Neuronal stem cell (in vitro differentiated cells): Measurements from ENCODE around the gene ACAP2.
"Not testable (repeated sequence)": the region's sequence is repeated elsewhere in the genome, so short reads cannot be mapped to it uniquely, and the experiment has no call there.

Experiments
- DNase-seq: peaks from one replicate; pipeline ENCODE4 v3.0.0-alpha.2; 2013; ENCODE audit warnings: low spot score
- H2AFZ ChIP-seq: one replicate; pipeline ENCODE4 v1.6.1; 2013; ENCODE audit warnings: mild to moderate bottlenecking, low read length, inconsistent platforms
- H2AK5ac ChIP-seq: 2 replicates; pipeline ENCODE4 v1.6.1; 2013; ENCODE audit warnings: low read depth, mild to moderate bottlenecking, inconsistent platforms, low read length, moderate library complexity, mixed read lengths
- H2BK120ac ChIP-seq: 2 replicates; pipeline ENCODE4 v1.6.1; 2013; ENCODE audit warnings: low read depth, mild to moderate bottlenecking, inconsistent platforms, low read length, moderate library complexity, mixed read lengths
- H2BK12ac ChIP-seq: one replicate; pipeline ENCODE4 v1.6.1; 2013; ENCODE audit warnings: low read length, inconsistent platforms
- H2BK15ac ChIP-seq: 2 replicates; pipeline ENCODE4 v1.6.1; 2013; ENCODE audit warnings: mild to moderate bottlenecking, low read length, inconsistent platforms, mixed read lengths
- H2BK5ac ChIP-seq: one replicate; pipeline ENCODE4 v1.6.1; 2013; ENCODE audit warnings: inconsistent platforms, mild to moderate bottlenecking, low read length, moderate library complexity
- H3K14ac ChIP-seq: one replicate; pipeline ENCODE4 v1.6.1; 2013; ENCODE audit warnings: low read length, inconsistent platforms
- H3K18ac ChIP-seq: 2 replicates; pipeline ENCODE4 v1.6.1; 2013; ENCODE audit warnings: low read length, inconsistent platforms
- H3K23ac ChIP-seq: 2 replicates; pipeline ENCODE4 v1.6.1; 2013; ENCODE audit warnings: low read depth, mild to moderate bottlenecking, mixed read lengths, low read length, inconsistent platforms; ENCODE audit not compliant: poor library complexity
- H3K27ac ChIP-seq: replicated peaks from 3 replicates; pipeline ENCODE4 v1.5.1; 2013; ENCODE audit warnings: low read length, inconsistent platforms
- H3K27me3 ChIP-seq, 3 experiments: 2 replicates each; pipeline ENCODE4 v1.6.1; 2013; ENCODE audit warnings: low read length in 3 of 3, mild to moderate bottlenecking in 2 of 3, inconsistent platforms in 1 of 3, low read depth in 1 of 3, mixed read lengths in 1 of 3, moderate library complexity in 1 of 3; ENCODE audit not compliant: control insufficient read depth in 3 of 3, insufficient read depth in 3 of 3
- H3K36me3 ChIP-seq, 2 donors: replicated peaks in 1 of 2; 2 replicates each; pipeline ENCODE4 v1.6.1; 2013; ENCODE audit warnings: low read length in 2 of 2; ENCODE audit not compliant: control insufficient read depth in 2 of 2, insufficient read depth in 2 of 2
- H3K4ac ChIP-seq: 2 replicates; pipeline ENCODE4 v1.6.1; 2013; ENCODE audit warnings: inconsistent platforms, mild to moderate bottlenecking, low read length, moderate library complexity
- H3K4me1 ChIP-seq, 2 donors: 1 replicate in 1 of 2; 2 replicates in 1 of 2; pipeline ENCODE4 v1.6.1; 2013; ENCODE audit warnings: low read length in 2 of 2, low read depth in 1 of 2; ENCODE audit not compliant: control insufficient read depth in 2 of 2, insufficient read depth in 1 of 2
- H3K4me2 ChIP-seq: one replicate; pipeline ENCODE4 v1.6.1; 2013; ENCODE audit warnings: mild to moderate bottlenecking, low read length, inconsistent platforms; ENCODE audit not compliant: insufficient read depth, poor library complexity, severe bottlenecking
- H3K4me3 ChIP-seq, 2 donors: 2 replicates each; pipeline ENCODE4 v1.5.1; 2013; ENCODE audit warnings: low read length in 2 of 2, mild to moderate bottlenecking in 2 of 2, inconsistent platforms in 1 of 2, moderate library complexity in 1 of 2
- H3K79me1 ChIP-seq: one replicate; pipeline ENCODE4 v1.6.1; 2013; ENCODE audit warnings: low read depth, mild to moderate bottlenecking, inconsistent platforms, low read length, moderate library complexity
- H3K9ac ChIP-seq: one replicate; pipeline ENCODE4 v1.6.1; 2013; ENCODE audit warnings: mild to moderate bottlenecking, low read depth, low read length, inconsistent platforms; ENCODE audit not compliant: poor library complexity
- H3K9me3 ChIP-seq, 2 donors: replicated peaks in 1 of 2; 2 replicates each; pipeline versions ENCODE3 to v1.6.1; 2013; ENCODE audit warnings: low read length in 2 of 2, mild to moderate bottlenecking in 2 of 2, inconsistent platforms in 1 of 2, low read depth in 1 of 2, mixed read lengths in 1 of 2, moderate library complexity in 1 of 2; ENCODE audit not compliant: control insufficient read depth in 2 of 2, insufficient read depth in 1 of 2
- H4K8ac ChIP-seq: one replicate; pipeline ENCODE4 v1.6.1; 2013; ENCODE audit warnings: low read depth, mild to moderate bottlenecking, inconsistent platforms, low read length, moderate library complexity
- H4K91ac ChIP-seq: one replicate; pipeline ENCODE4 v1.6.1; 2013; ENCODE audit warnings: low read length, low read depth, mild to moderate bottlenecking, inconsistent platforms; ENCODE audit not compliant: poor library complexity
- WGBS, 2 donors: extraction: QIAGEN DNeasy Blood & Tissue Kit; methylation state at CpG; one replicate each; pipeline ENCODE4 v1.1.7; 2013; ENCODE audit warnings: missing lambda C conversion rate in 2 of 2, mixed read lengths in 1 of 2; ENCODE audit not compliant: insufficient read length in 2 of 2, insufficient replicate concordance in 1 of 2; ENCODE audit errors: extremely low coverage in 2 of 2; 5-methylcytosine and 5-hydroxymethylcytosine counted together

Gene ACAP2

DNA sequence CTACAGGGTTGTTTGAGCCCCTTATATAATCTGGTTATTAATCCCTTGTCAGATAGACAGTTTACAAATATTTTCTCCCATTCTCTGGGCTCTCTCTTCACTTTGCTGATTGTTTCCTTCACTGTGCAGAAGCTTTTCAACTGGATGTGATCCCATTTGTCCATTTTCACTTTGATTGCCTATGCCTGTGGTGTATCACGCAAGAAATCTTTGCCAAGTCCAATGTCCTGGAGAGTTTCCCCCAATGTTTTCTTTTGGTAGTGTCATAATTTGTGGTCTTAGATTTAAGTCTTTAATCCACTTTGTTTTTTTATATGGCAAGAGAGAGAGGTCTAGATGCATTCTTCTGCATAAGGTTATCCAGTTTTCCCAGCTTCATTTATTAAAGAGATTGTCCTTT lies 212.6 kb downstream of the ACAP2 start:
- no peak overlapping the region for H3K23ac ChIP-seq

DNA sequence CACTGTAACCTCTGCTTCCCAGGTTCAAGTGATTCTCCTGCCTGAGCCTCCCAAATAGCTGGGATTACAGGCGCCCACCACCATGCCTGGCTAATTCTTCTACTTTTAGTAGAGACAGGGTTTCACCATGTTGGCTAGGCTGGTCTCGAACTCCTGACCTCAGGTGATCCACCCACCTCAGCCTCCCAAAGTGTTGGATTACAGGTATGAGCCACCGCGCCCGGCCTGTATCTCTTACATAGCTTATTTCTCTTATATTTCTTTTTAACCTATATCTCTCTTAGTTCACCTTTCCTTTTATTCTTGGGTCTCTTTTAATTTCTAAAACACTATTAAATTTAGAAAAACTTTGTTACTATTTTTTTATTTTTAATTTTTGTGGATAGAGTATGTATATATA lies 213.9 kb downstream of the ACAP2 start:
- H3K18ac ChIP-seq, H2BK15ac ChIP-seq, H2AFZ ChIP-seq, H3K27me3 ChIP-seq, H2AK5ac ChIP-seq, H3K9ac ChIP-seq, H3K14ac ChIP-seq, H4K8ac ChIP-seq, H3K27ac ChIP-seq, DNase-seq, H4K91ac ChIP-seq, H2BK120ac ChIP-seq, H3K4me3 ChIP-seq, H3K23ac ChIP-seq, H3K4me2 ChIP-seq, H3K9me3 ChIP-seq, H2BK12ac ChIP-seq, H3K79me1 ChIP-seq, H3K4me1 ChIP-seq, H3K4ac ChIP-seq, H2BK5ac ChIP-seq: not testable (repeated sequence)
- H3K36me3 ChIP-seq, result peaks cover 0 to 28% of the 10 kb centered on the region in 2 donors
- no CpG with 5 or more reads among the region's 5 CpGs for WGBS, 2 donors

More for the DNA sequence above, 212.6 kb downstream of the ACAP2 start:
- no peak overlapping the region for H2BK12ac ChIP-seq
- H2AFZ ChIP-seq, result no peak overlapping the region
- WGBS, 2 donors, result no CpG with 5 or more reads among the region's 1 CpG
- H4K91ac ChIP-seq, result no peak overlapping the region
- no peak for DNase-seq
- H3K18ac ChIP-seq, result no peak overlapping the region
- no peak overlapping the region for H2BK120ac ChIP-seq
- no peak overlapping the region for H3K9ac ChIP-seq
- H2AK5ac ChIP-seq, result no peak overlapping the region
- peaks cover 0 to 4% of the 10 kb centered on the region in 2 donors for H3K9me3 ChIP-seq
- no peak overlapping the region for H3K4ac ChIP-seq
- H3K14ac ChIP-seq, result no peak overlapping the region
- H3K36me3 ChIP-seq, result peaks cover 0 to 18% of the 10 kb centered on the region in 2 donors
- H3K4me1 ChIP-seq, result peaks cover 0 to 3% of the 10 kb centered on the region in 2 donors
- no peak overlapping the region for H2BK5ac ChIP-seq
- H2BK15ac ChIP-seq, result no peak overlapping the region
- no peaks in the 10 kb centered on the region for H3K27me3 ChIP-seq
- H3K79me1 ChIP-seq, result peaks cover 3% of the 10 kb centered on the region
- H3K4me3 ChIP-seq, result no peak overlapping the region
- H3K4me2 ChIP-seq, result no peak overlapping the region
- no peak overlapping the region for H4K8ac ChIP-seq
- no peak overlapping the region for H3K27ac ChIP-seq

DNA sequence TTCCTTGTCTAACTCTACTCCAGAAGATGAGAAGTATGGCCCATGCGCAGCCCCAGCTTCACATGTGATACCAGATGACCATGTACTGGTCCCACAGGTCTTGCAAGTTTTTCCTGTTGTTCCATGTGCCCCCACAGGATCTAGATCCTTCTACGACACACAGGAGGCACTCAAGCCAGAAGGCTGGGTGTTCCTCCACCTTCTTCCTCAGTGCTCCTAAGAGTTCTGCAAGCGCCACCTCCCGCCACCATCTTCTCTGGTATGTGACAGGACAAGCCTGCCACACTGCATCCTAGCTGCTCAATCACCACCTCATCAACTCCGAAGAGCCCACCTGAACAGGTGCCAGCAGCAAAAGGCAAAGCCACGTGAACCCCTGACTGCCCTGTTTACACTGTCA lies 214.9 kb downstream of the ACAP2 start:
- Histone ChIP-seq H3K4me1 (peaks cover 0 to 3% of the 10 kb centered on the region in 2 donors), H2BK15ac (no peak overlapping the region), H2AK5ac (no peak overlapping the region), H2BK12ac (no peak overlapping the region), H4K91ac (no peak overlapping the region), H3K4ac (no peak overlapping the region), H3K9ac (no peak overlapping the region), H3K14ac (no peak overlapping the region), H3K9me3 (no peaks in the 10 kb centered on the region), H3K27ac (no peak overlapping the region), H3K23ac (peak overlapping the region; percentile 25), H2BK120ac (no peak overlapping the region), H2BK5ac (no peak overlapping the region), H3K36me3 (peaks cover 0 to 28% of the 10 kb centered on the region in 2 donors), H3K79me1 (peaks cover 3% of the 10 kb centered on the region), H3K4me2 (no peak overlapping the region), H3K27me3 (no peaks in the 10 kb centered on the region), H3K4me3 (no peak overlapping the region), H3K18ac (no peak overlapping the region), H2AFZ (no peak overlapping the region), H4K8ac (no peak overlapping the region)
- WGBS, 2 donors, result no CpG with 5 or more reads among the region's 6 CpGs
- no peak for DNase-seq

DNA sequence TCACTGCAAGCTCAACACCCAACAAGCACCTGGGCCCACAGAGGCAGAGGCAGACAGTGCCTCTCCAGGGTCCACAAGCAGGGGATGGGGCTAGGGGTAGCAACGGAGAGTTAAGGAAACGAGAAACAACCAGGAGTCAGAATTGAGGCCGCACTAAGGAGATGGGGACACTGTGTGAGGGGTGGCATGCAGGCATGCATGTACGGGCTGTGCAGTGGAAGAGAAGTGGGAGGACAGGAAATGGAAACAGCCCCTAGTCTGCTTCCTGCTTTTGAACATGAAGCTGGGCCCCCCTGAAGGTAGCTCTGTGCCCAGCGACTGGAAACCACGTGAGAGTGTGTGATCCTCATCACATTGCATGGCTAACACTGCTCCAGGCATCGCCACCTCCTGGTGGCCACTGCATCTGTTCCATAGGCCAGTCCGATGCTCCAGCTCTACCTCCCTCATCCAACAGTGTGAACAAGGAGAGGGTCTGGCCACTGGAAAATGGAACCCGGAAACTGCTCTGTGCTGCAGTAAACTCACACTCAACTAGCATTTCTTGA lies 215.8 kb downstream of the ACAP2 start:
- Histone ChIP-seq H3K79me1 (peaks cover 3% of the 10 kb centered on the region), H3K18ac (no peak overlapping the region), H3K27ac (no peak overlapping the region), H3K9me3 (no peaks in the 10 kb centered on the region), H2BK120ac (no peak overlapping the region), H2BK12ac (no peak overlapping the region), H3K27me3 (no peaks in the 10 kb centered on the region), H3K9ac (no peak overlapping the region), H4K8ac (no peak overlapping the region), H2AFZ (no peak overlapping the region), H2BK5ac (no peak overlapping the region), H2AK5ac (no peak overlapping the region), H3K36me3 (peaks cover 0 to 33% of the 10 kb centered on the region in 2 donors), H4K91ac (no peak overlapping the region), H3K4ac (no peak overlapping the region), H3K23ac (no peak overlapping the region), H3K4me3 (no peak overlapping the region), H2BK15ac (no peak overlapping the region), H3K4me1 (peaks cover 0 to 3% of the 10 kb centered on the region in 2 donors), H3K4me2 (no peak overlapping the region), H3K14ac (no peak overlapping the region)
- DNase-seq, result no peak
- whole genome bisulfite sequencing, 2 donors, result no CpG with 5 or more reads among the region's 9 CpGs
